Measurements from ENCODE around the gene PHF5A. TPM values are rescaled to one million over a fixed set of nuclear protein-coding genes. Genes with fewer than 3 reads are reported as not detected.

PHF5A gene
- total and polyA plus RNA-seq, 7 experiments from 2014 or later = 22.4 to 63.9 (median 31.8) TPM

DNA sequence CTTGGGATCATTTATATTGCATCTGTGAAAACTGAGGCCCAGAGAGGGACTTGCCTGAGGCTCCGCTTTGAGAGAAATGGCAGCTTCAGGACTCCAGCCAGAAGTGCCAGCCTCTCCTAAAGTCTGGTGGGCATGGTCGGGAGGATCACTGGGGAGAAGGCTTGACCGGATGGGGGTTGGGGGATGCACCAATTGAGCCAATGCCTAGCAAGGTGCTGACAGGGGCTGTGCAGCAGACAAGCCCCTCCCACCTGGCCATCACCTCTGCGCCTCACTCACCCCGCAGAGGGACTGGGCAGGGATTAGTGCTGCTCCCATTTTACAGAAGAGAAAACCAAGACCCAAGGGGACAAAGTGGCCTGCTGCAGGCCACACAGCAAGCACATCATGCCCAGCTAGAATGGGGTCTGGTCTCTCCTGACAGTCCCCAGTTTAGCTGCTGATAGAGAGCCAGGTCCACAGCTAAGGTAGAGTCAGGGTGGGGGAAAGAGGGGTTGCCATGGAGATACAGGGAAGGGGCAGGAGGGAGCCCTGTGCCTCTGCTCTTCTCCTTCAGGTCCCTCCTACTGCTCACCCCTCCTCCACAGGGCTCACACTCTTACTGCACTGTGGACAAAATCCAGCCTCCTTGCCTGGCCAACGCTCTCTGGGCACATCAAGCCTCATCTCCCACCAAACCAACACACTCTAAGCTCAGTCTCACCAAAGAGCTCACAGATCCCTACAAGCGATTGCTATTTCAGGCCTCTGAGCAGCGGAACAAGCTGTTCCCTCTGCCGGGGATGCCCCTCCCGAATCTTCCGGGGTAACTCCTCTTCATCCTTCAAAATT is 57.3 kb downstream of the PHF5A start:
- POLR2A ChIA-PET = interaction anchor here (0.6 to 1.2 kb wide), 6 partner anchors 31 to 210 kb away, joined by 3 to 4 read pairs (median 3); partner anchors contain the start of genes DESI1 and XRCC6
- peak overlapping the region in 9 of 10 donors; percentile 5 to 98 (median 30) for H3K4me3 Mint-ChIP-seq

DNA sequence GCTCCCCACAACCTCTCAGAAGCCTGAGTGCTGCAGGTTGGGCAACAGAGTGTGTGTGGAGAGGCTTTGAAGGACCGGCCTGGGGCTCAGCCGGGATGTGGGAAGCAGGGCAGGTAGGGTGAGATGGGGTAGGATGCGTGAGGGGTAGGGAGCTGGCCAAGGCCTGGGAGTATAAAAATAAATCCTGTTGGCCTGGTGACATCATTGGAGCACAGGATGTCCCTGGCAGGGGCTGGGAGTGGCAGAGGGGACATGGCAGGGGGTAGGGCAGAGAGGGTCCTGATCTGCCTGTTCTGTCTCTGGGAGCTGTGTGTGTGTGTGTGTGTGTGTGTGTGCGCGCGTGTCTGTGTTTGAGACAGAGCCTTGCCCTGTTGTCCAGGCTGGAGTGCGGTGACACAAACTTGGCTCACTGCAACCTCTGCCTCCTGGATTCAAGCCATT is 58.2 kb downstream of the PHF5A start:
- Mint-ChIP-seq H3K4me1 (peaks cover 18 to 28% (median 22%) of the 10 kb centered on the region in 7 donors), H3K36me3 (peaks cover 0 to 1% (median 0%) of the 10 kb centered on the region in 5 donors), H3K9me3 (no peaks in the 10 kb centered on the region), H3K4me3 (peak overlapping the region in 1 of 10 donors; percentile 34), H3K27ac (peak overlapping the region in 6 of 9 donors; percentile 44 to 98 (median 88)), H3K27me3 (no peaks in the 10 kb centered on the region)
- H3K27me3 ChIP-seq (ENCODE audit: control insufficient read depth in 2 of 2, insufficient read depth in 2 of 2, low read length in 2 of 2) = no peaks in the 10 kb centered on the region
- ChIA-PET CTCF (interaction anchor here (0.5 to 1.7 kb wide), 3 partner anchors 108 to 295 kb away, joined by 3 to 5 read pairs (median 3); no protein-coding TSS in a partner anchor), POLR2A (interaction anchor here (0.9 to 1.4 kb wide), 3 partner anchors 9 to 180 kb away, joined by 3 read pairs; partner anchors contain the start of gene PMM1)
- no peak for ATAC-seq
- H3K4me3 ChIP-seq (ENCODE audit: low read length) = no peak overlapping the region
- H3K27ac ChIP-seq (ENCODE audit: low read depth, low read length) = no peak overlapping the region
- H3K9me3 ChIP-seq (ENCODE audit: control insufficient read depth in 2 of 3, low read length in 3 of 3) = no peaks in the 10 kb centered on the region
- peaks cover 21 to 25% of the 10 kb centered on the region in 2 donors for H3K4me1 ChIP-seq (ENCODE audit: control insufficient read depth in 2 of 2, insufficient read depth in 2 of 2, low read length in 2 of 2)
- no peak for DNase-seq
- intact Hi-C loops (cut with micrococcal nuclease) = no loop called here
- H3K36me3 ChIP-seq (ENCODE audit: control insufficient read depth in 2 of 3, insufficient read depth in 3 of 3, low read length in 3 of 3) = peaks cover 0 to 3% (median 0%) of the 10 kb centered on the region in 3 experiments

More for the DNA sequence above, 57.3 kb downstream of the PHF5A start:
- Mint-ChIP-seq H3K27ac (peak overlapping the region; percentile 72 to 99 (median 96)), H3K9me3 (no peaks in the 10 kb centered on the region), H3K36me3 (peaks cover 0 to 1% (median 0%) of the 10 kb centered on the region in 5 donors), H3K4me1 (peaks cover 21 to 35% (median 28%) of the 10 kb centered on the region in 7 donors), H3K27me3 (no peaks in the 10 kb centered on the region)
- CTCF ChIA-PET = interaction anchor here (0.9 to 1.7 kb wide), 2 partner anchors 9 to 30 kb away, joined by 4 to 5 read pairs; partner anchors contain the start of gene TEF
- DNase-seq = no peak
- Histone ChIP-seq H3K27me3 (ENCODE audit: control insufficient read depth in 2 of 2, insufficient read depth in 2 of 2, low read length in 2 of 2) (no peaks in the 10 kb centered on the region), H3K4me3 (ENCODE audit: low read length) (no peak overlapping the region), H3K4me1 (ENCODE audit: control insufficient read depth in 2 of 2, insufficient read depth in 2 of 2, low read length in 2 of 2) (peaks cover 26 to 30% of the 10 kb centered on the region in 2 donors), H3K9me3 (ENCODE audit: control insufficient read depth in 2 of 3, low read length in 3 of 3) (no peaks in the 10 kb centered on the region), H3K36me3 (ENCODE audit: control insufficient read depth in 2 of 3, insufficient read depth in 3 of 3, low read length in 3 of 3) (peaks cover 0 to 3% (median 0%) of the 10 kb centered on the region in 3 experiments), H3K27ac (ENCODE audit: low read depth, low read length) (peak overlapping the region; percentile 100)
- ATAC-seq = no peak
- intact Hi-C loops (cut with micrococcal nuclease) = no loop called here

Other genes with a start within 250 kb of the PHF5A start
- gene CHADL, start 227.8 kb downstream of the PHF5A start, total RNA-seq = 1 to 10 TPM in 2 of 5 experiments, under 1 TPM in 3; 0.31 to 1.8 (median 0.94) TPM
- gene CHADL, start 227.8 kb downstream of the PHF5A start, polyA plus RNA-seq = under 1 TPM; 0.60 to 0.89 TPM
- 100 to 1,000 TPM in 1 of 5 experiments, 10 to 100 TPM in 4; 60.7 to 122 (median 72.4) TPM for gene RANGAP1, start 182.5 kb downstream of the PHF5A start, total RNA-seq
- gene RANGAP1, start 182.5 kb downstream of the PHF5A start, polyA plus RNA-seq = 10 to 100 TPM; 22.8 to 40.6 TPM
- gene ZC3H7B, start 167.2 kb downstream of the PHF5A start, total RNA-seq = 10 to 100 TPM; 36.9 to 65.9 (median 42.7) TPM
- 1 to 10 TPM; 1.7 to 2.7 TPM for gene ZC3H7B, start 167.2 kb downstream of the PHF5A start, polyA plus RNA-seq
- 1 to 10 TPM; 3.8 to 8.4 (median 6.2) TPM for gene TEF, start 86.8 kb downstream of the PHF5A start, total RNA-seq
- gene TEF, start 86.8 kb downstream of the PHF5A start, polyA plus RNA-seq = 1 to 10 TPM; 3.5 to 6.4 TPM
- gene TOB2, start 21.9 kb downstream of the PHF5A start, total RNA-seq = 10 to 100 TPM; 19.3 to 37.8 (median 29.8) TPM
- 1 to 10 TPM; 8.2 to 9.7 TPM for gene TOB2, start 21.9 kb downstream of the PHF5A start, polyA plus RNA-seq
- gene ACO2, start 425 bp upstream of the PHF5A start, total RNA-seq = 10 to 100 TPM; 64.5 to 84.8 (median 70.3) TPM
- 100 to 1,000 TPM in 1 of 2 donors, 10 to 100 TPM in 1; 60.5 to 101 TPM for gene ACO2, start 425 bp upstream of the PHF5A start, polyA plus RNA-seq
- gene POLR3H, start 75.8 kb upstream of the PHF5A start, total RNA-seq = 10 to 100 TPM; 21.7 to 59.6 (median 28.5) TPM
- gene POLR3H, start 75.8 kb upstream of the PHF5A start, polyA plus RNA-seq = 10 to 100 TPM; 24.2 to 32.2 TPM
- gene CSDC2, start 92.3 kb upstream of the PHF5A start, total RNA-seq = not detected
- gene CSDC2, start 92.3 kb upstream of the PHF5A start, polyA plus RNA-seq = not detected
- gene PMM1, start 121.1 kb upstream of the PHF5A start, total RNA-seq = 10 to 100 TPM; 22.5 to 34.3 (median 26.9) TPM
- gene PMM1, start 121.1 kb upstream of the PHF5A start, polyA plus RNA-seq = 10 to 100 TPM; 40.7 to 42.8 TPM
- gene DESI1, start 152.4 kb upstream of the PHF5A start, total RNA-seq = 10 to 100 TPM; 17.4 to 45.7 (median 24.5) TPM
- 10 to 100 TPM; 10.9 to 14.4 TPM for gene DESI1, start 152.4 kb upstream of the PHF5A start, polyA plus RNA-seq
- gene XRCC6, start 152.6 kb upstream of the PHF5A start, total RNA-seq = 100 to 1,000 TPM; 139 to 270 (median 160) TPM
- gene XRCC6, start 152.6 kb upstream of the PHF5A start, polyA plus RNA-seq = 100 to 1,000 TPM; 458 to 542 TPM
- gene SNU13, start 220.2 kb upstream of the PHF5A start, total RNA-seq = 100 to 1,000 TPM; 117 to 180 (median 122) TPM
- 100 to 1,000 TPM; 283 to 295 TPM for gene SNU13, start 220.2 kb upstream of the PHF5A start, polyA plus RNA-seq
- gene MEI1, start 230.8 kb upstream of the PHF5A start, total RNA-seq = 10 to 100 TPM; 40.4 to 69.0 (median 61.4) TPM
- 100 to 1,000 TPM; 105 to 112 TPM for gene MEI1, start 230.8 kb upstream of the PHF5A start, polyA plus RNA-seq